GM23338 (cell line): Measurements from ENCODE around the gene DLX5. TPM values are rescaled to one million over a fixed set of nuclear protein-coding genes. Genes with fewer than 3 reads are reported as not detected.

Source experiments
- ATAC-seq: fragments of 200-7000 bp; cut with Tn5 transposase; 3 replicates; pipeline ENCODE4 v1.9.1; 2020
- DNase-seq: peaks from one replicate; pipeline ENCODE4 v3.0.0-alpha.2; 2015; ENCODE audit warnings: low spot score
- H2AFZ ChIP-seq: fragments of 200-600 bp; sonication (generic); 2 replicates; pipeline ENCODE4 v1.8.0; 2016; ENCODE audit warnings: antibody characterized with exemption, mild to moderate bottlenecking, moderate library complexity
- H3F3A ChIP-seq: fragments of 200-600 bp; sonication (generic); replicated peaks from 2 replicates; pipeline ENCODE4 v1.8.0; 2017; ENCODE audit warnings: antibody characterized with exemption, mixed run types, low read depth
- H3K27ac ChIP-seq: fragments of 200-600 bp; sonication (generic); 2 replicates; pipeline ENCODE4 v1.6.1; 2016; ENCODE audit warnings: low read depth
- H3K27me3 ChIP-seq: fragments of 200-600 bp; sonication (generic); 2 replicates; pipeline ENCODE4 v1.8.0; 2016; ENCODE audit warnings: mild to moderate bottlenecking, mixed run types, moderate library complexity; ENCODE audit not compliant: insufficient read depth
- H3K36me3 ChIP-seq: fragments of 200-600 bp; sonication (generic); 2 replicates; pipeline ENCODE4 v1.8.0; 2016; ENCODE audit warnings: mild to moderate bottlenecking; ENCODE audit not compliant: insufficient read depth
- H3K4me1 ChIP-seq: fragments of 200-600 bp; sonication (generic); 2 replicates; pipeline ENCODE4 v1.8.0; 2016; ENCODE audit warnings: mild to moderate bottlenecking, moderate library complexity; ENCODE audit not compliant: insufficient read depth
- H3K4me2 ChIP-seq: fragments of 200-600 bp; sonication (generic); 2 replicates; pipeline ENCODE4 v1.7.1; 2017; ENCODE audit warnings: mixed run types
- H3K4me3 ChIP-seq: fragments of 200-600 bp; sonication (generic); 2 replicates; pipeline ENCODE4 v1.6.1; 2016; ENCODE audit warnings: mixed run types
- H3K79me2 ChIP-seq: fragments of 200-600 bp; sonication (generic); replicated peaks from 2 replicates; pipeline ENCODE4 v1.8.0; 2017; ENCODE audit warnings: mild to moderate bottlenecking; ENCODE audit not compliant: insufficient read depth
- H3K9me2 ChIP-seq: fragments of 200-600 bp; sonication (generic); 2 replicates; pipeline ENCODE4 v1.8.0; 2017; ENCODE audit not compliant: insufficient read depth
- H4K20me1 ChIP-seq: fragments of 200-600 bp; sonication (generic); replicated peaks from 2 replicates; pipeline ENCODE4 v1.8.0; 2017; ENCODE audit warnings: mild to moderate bottlenecking; ENCODE audit not compliant: insufficient read depth
- H3K27ac Mint-ChIP-seq: 2 replicates; pipeline ENCODE4 v1.8.0; 2020; ENCODE audit warnings: inconsistent platforms, mild to moderate bottlenecking, moderate library complexity, mixed read lengths
- H3K27me3 Mint-ChIP-seq: 3 replicates; pipeline ENCODE4 v1.8.0; 2022; ENCODE audit warnings: low read depth, mild to moderate bottlenecking, moderate library complexity, mixed read lengths, inconsistent platforms; ENCODE audit not compliant: insufficient read depth, poor library complexity
- H3K36me3 Mint-ChIP-seq: 3 replicates; pipeline ENCODE4 v1.8.0; 2021; ENCODE audit warnings: low read depth, mild to moderate bottlenecking, inconsistent platforms, moderate library complexity, mixed read lengths
- H3K4me1 Mint-ChIP-seq: 3 replicates; pipeline ENCODE4 v1.8.0; 2020; ENCODE audit warnings: mild to moderate bottlenecking, inconsistent platforms, mixed read lengths
- H3K4me3 Mint-ChIP-seq: 3 replicates; pipeline ENCODE4 v1.8.0; 2021; ENCODE audit warnings: moderate library complexity, mild to moderate bottlenecking, inconsistent platforms, mixed read lengths
- H3K9me3 Mint-ChIP-seq: 3 replicates; pipeline ENCODE4 v1.8.0; 2020; ENCODE audit warnings: moderate library complexity, mild to moderate bottlenecking, inconsistent platforms, mixed read lengths
- CREB1 ChIP-seq: fragments of 250-450 bp; sonication (Bioruptor Pico); IDR thresholded peaks from 2 replicates; pipeline ENCODE4 v1.5.0; 2020; ENCODE audit warnings: low read depth, mild to moderate bottlenecking, moderate library complexity
- EZH2 ChIP-seq: fragments of 200-600 bp; sonication (generic); IDR thresholded peaks from one replicate; pipeline ENCODE4 v1.8.0; 2017; ENCODE audit warnings: antibody characterized with exemption, mild to moderate bottlenecking, low read depth; ENCODE audit not compliant: unreplicated experiment
- EZH2phosphoT487 ChIP-seq: fragments of 200-600 bp; sonication (generic); IDR thresholded peaks from one replicate; pipeline ENCODE4 v1.8.1; 2018; ENCODE audit warnings: antibody characterized with exemption; ENCODE audit not compliant: unreplicated experiment
- JUNB ChIP-seq: IDR thresholded peaks from one replicate; pipeline ENCODE4 v1.6.1; 2016; ENCODE audit warnings: antibody characterized with exemption; ENCODE audit not compliant: unreplicated experiment
- NANOG ChIP-seq: IDR thresholded peaks from 2 replicates; pipeline ENCODE4 v1.6.1; 2016; ENCODE audit warnings: antibody characterized with exemption, borderline replicate concordance
- POLR2AphosphoS5 ChIP-seq: IDR thresholded peaks from 2 replicates; pipeline ENCODE4 v1.6.1; 2016; ENCODE audit warnings: antibody characterized with exemption, low read depth
- STAT1 ChIP-seq: IDR thresholded peaks from one replicate; pipeline ENCODE4 v1.6.1; 2016; ENCODE audit warnings: antibody characterized with exemption; ENCODE audit not compliant: unreplicated experiment
- ZNF114 ChIP-seq: fragments of 250-450 bp; sonication (Bioruptor Pico); IDR thresholded peaks from 2 replicates; pipeline ENCODE4 v1.5.0; 2020; ENCODE audit warnings: mild to moderate bottlenecking, moderate library complexity
- ZNF331 ChIP-seq: fragments of 250-450 bp; sonication (Bioruptor Pico); IDR thresholded peaks from 2 replicates; pipeline ENCODE4 v1.5.0; 2020; ENCODE audit warnings: low read depth, mild to moderate bottlenecking, moderate library complexity
- ZNF462 ChIP-seq: fragments of 250-450 bp; sonication (Bioruptor Pico); IDR thresholded peaks from 2 replicates; pipeline ENCODE4 v1.5.0; 2020; ENCODE audit warnings: mild to moderate bottlenecking, moderate library complexity
- polyA plus RNA-seq: library from polyadenylated mRNA; unstranded; fragments of >200 nt; fragmentation: Nextera tagmentation; extraction: Ambion mirVana; gene quantifications from 2 replicates; pipeline ENCODE4 v1.2.1, GENCODE V29; 2016
- total RNA-seq: library from RNA; depleted of rRNA; stranded (reverse); fragments of >200 nt; shearing (Covaris generic); gene quantifications from 2 replicates; pipeline ENCODE4 v1.2.3, GENCODE V29; 2014
- TF ChIP-seq, protein P1 (sequence below), 2 experiments: fragments of 200-600 bp in 1 of 2; sonication (generic) in 1 of 2; conservative IDR thresholded peaks; 2 replicates each; pipeline versions ENCODE4 v1.5.1 to v1.6.1; 2016 to 2017; ENCODE audit warnings: antibody characterized with exemption in 2 of 2, low read depth in 2 of 2, mild to moderate bottlenecking in 2 of 2, moderate library complexity in 1 of 2
- TF ChIP-seq, protein P2 (sequence below): IDR thresholded peaks from 2 replicates; pipeline ENCODE4 v1.6.1; 2016; ENCODE audit warnings: antibody characterized with exemption
- TF ChIP-seq, protein P3 (sequence below): IDR thresholded peaks from one replicate; pipeline ENCODE4 v1.6.1; 2018; ENCODE audit warnings: antibody characterized with exemption; ENCODE audit not compliant: unreplicated experiment

DLX5 gene
- total and polyA plus RNA-seq, 2 experiments from 2014 or later, result not detected

- Histone ChIP-seq H3K36me3 (no peaks in the 10 kb centered on the region), H3K27ac (no peak within 1 kb of the TSS), H3K4me2 (peak within 1 kb of the TSS; percentile 88), H3K27me3 (peaks cover 99% of the 10 kb centered on the region), H2AFZ (peak within 1 kb of the TSS; percentile 34; the same call in 1 of the 2 replicates), H3K9me2 (no peaks in the 10 kb centered on the region), H4K20me1 (peaks cover 46% of the 10 kb centered on the region), H3K4me1 (peaks cover 68% of the 10 kb centered on the region), H3F3A (peaks cover 62% of the 10 kb centered on the region), H3K4me3 (peak within 1 kb of the TSS; percentile 60), H3K79me2 (no peaks in the 10 kb centered on the region)
- ATAC-seq (peak; percentile 33), DNase-seq (peak; percentile 96)
- peaks cover 4% of the 10 kb centered on the region; the same call in 1 of the 3 replicates for H3K9me3 Mint-ChIP-seq
- H3K4me1 Mint-ChIP-seq, result peaks cover 40% of the 10 kb centered on the region
- peaks cover 98% of the 10 kb centered on the region for H3K27me3 Mint-ChIP-seq
- H3K36me3 Mint-ChIP-seq, result no peaks in the 10 kb centered on the region
- no peak within 1 kb of the TSS for H3K27ac Mint-ChIP-seq
- peak within 1 kb of the TSS; percentile 85 for H3K4me3 Mint-ChIP-seq
- TF ChIP-seq JUNB (no peak), ZNF114 (CRISPR knock-in tag) (no peak), POLR2AphosphoS5 (no peak), EZH2phosphoT487 (peak; percentile 81), ZNF462 (CRISPR knock-in tag) (no peak), CREB1 (CRISPR knock-in tag) (peak; percentile 93), STAT1 (no peak), NANOG (no peak), ZNF331 (CRISPR knock-in tag) (no peak), EZH2 (peak; percentile 71)
- TF ChIP-seq, protein P1, sequence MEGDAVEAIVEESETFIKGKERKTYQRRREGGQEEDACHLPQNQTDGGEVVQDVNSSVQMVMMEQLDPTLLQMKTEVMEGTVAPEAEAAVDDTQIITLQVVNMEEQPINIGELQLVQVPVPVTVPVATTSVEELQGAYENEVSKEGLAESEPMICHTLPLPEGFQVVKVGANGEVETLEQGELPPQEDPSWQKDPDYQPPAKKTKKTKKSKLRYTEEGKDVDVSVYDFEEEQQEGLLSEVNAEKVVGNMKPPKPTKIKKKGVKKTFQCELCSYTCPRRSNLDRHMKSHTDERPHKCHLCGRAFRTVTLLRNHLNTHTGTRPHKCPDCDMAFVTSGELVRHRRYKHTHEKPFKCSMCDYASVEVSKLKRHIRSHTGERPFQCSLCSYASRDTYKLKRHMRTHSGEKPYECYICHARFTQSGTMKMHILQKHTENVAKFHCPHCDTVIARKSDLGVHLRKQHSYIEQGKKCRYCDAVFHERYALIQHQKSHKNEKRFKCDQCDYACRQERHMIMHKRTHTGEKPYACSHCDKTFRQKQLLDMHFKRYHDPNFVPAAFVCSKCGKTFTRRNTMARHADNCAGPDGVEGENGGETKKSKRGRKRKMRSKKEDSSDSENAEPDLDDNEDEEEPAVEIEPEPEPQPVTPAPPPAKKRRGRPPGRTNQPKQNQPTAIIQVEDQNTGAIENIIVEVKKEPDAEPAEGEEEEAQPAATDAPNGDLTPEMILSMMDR (conservative IDR thresholded peaks at IDR 0.05; ENCODE audit: low read depth in 2 of 2), result no peak
- TF ChIP-seq, protein P2, sequence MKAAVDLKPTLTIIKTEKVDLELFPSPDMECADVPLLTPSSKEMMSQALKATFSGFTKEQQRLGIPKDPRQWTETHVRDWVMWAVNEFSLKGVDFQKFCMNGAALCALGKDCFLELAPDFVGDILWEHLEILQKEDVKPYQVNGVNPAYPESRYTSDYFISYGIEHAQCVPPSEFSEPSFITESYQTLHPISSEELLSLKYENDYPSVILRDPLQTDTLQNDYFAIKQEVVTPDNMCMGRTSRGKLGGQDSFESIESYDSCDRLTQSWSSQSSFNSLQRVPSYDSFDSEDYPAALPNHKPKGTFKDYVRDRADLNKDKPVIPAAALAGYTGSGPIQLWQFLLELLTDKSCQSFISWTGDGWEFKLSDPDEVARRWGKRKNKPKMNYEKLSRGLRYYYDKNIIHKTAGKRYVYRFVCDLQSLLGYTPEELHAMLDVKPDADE, result no peak
- TF ChIP-seq, protein P3, sequence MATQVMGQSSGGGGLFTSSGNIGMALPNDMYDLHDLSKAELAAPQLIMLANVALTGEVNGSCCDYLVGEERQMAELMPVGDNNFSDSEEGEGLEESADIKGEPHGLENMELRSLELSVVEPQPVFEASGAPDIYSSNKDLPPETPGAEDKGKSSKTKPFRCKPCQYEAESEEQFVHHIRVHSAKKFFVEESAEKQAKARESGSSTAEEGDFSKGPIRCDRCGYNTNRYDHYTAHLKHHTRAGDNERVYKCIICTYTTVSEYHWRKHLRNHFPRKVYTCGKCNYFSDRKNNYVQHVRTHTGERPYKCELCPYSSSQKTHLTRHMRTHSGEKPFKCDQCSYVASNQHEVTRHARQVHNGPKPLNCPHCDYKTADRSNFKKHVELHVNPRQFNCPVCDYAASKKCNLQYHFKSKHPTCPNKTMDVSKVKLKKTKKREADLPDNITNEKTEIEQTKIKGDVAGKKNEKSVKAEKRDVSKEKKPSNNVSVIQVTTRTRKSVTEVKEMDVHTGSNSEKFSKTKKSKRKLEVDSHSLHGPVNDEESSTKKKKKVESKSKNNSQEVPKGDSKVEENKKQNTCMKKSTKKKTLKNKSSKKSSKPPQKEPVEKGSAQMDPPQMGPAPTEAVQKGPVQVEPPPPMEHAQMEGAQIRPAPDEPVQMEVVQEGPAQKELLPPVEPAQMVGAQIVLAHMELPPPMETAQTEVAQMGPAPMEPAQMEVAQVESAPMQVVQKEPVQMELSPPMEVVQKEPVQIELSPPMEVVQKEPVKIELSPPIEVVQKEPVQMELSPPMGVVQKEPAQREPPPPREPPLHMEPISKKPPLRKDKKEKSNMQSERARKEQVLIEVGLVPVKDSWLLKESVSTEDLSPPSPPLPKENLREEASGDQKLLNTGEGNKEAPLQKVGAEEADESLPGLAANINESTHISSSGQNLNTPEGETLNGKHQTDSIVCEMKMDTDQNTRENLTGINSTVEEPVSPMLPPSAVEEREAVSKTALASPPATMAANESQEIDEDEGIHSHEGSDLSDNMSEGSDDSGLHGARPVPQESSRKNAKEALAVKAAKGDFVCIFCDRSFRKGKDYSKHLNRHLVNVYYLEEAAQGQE, result no peak
Measured at GRCh38 chr7:97005183-97006054, 19.2 kb downstream of the DLX5 start, which contains the start of gene DLX6. DLX6 (plus strand) TSS chr7:97005553; CDS start chr7:97005978, 425 bp downstream.
